IMR-90 (cell line): ENCODE measurements around the gene CLEC16A. TPM values are rescaled to one million over a fixed set of nuclear protein-coding genes. Genes with fewer than 3 reads are reported as not detected.
A peak's percentile ranks its signal among the peaks of the same experiment; 100 is the strongest.

Experiments used
- ATAC-seq: fragments of 200-7000 bp; cut with Tn5 transposase; 2 replicates; pipeline ENCODE4 v1.9.1; 2020; ENCODE audit warnings: low read depth, mild to moderate bottlenecking, moderate library complexity
- BruUV-seq: library from RNA; stranded (reverse); fragments of 400-500 nt; replicated peaks from 2 replicates; lab custom pipeline; 2021; lab: Mats Ljungman, UMichigan
- CTCF ChIA-PET: fragments of 300-600 bp; formaldehyde crosslinking; extraction: SDS; loops from one replicate; lab custom pipeline; 2021; ENCODE audit warnings: antibody characterized with exemption; lab: Yijun Ruan, JAX
- POLR2A ChIA-PET: fragments of 300-600 bp; sonication (Branson Sonifier 250); formaldehyde crosslinking; loops from one replicate; lab custom pipeline; 2022; ENCODE audit warnings: antibody characterized with exemption; ENCODE audit not compliant: unreplicated experiment; lab: Charles Lee
- DNase-seq: peaks from one replicate; pipeline ENCODE4 v3.0.0; 2013
- H2AFZ ChIP-seq: replicated peaks from 2 replicates; pipeline ENCODE3; 2013; ENCODE audit warnings: low read length, mild to moderate bottlenecking; ENCODE audit not compliant: poor library complexity
- H2AK5ac ChIP-seq: 2 replicates; pipeline ENCODE4 v1.6.1; 2013; ENCODE audit warnings: low read depth, low read length, inconsistent platforms
- H2AK9ac ChIP-seq: replicated peaks from 2 replicates; pipeline ENCODE3; 2013; ENCODE audit warnings: mild to moderate bottlenecking, low read depth, low read length, moderate library complexity; ENCODE audit not compliant: poor library complexity
- H2BK120ac ChIP-seq: 2 replicates; pipeline ENCODE4 v1.6.1; 2013; ENCODE audit warnings: low read depth, low read length, inconsistent platforms
- H2BK15ac ChIP-seq: 3 replicates; pipeline ENCODE4 v1.6.1; 2013; ENCODE audit warnings: low read depth, low read length, inconsistent platforms
- H2BK20ac ChIP-seq: 2 replicates; pipeline ENCODE4 v1.6.1; 2013; ENCODE audit warnings: low read depth, mild to moderate bottlenecking, inconsistent platforms, low read length, moderate library complexity
- H2BK5ac ChIP-seq: 2 replicates; pipeline ENCODE4 v1.6.1; 2013; ENCODE audit warnings: mild to moderate bottlenecking, low read depth, low read length, inconsistent platforms; ENCODE audit not compliant: poor library complexity, severe bottlenecking
- H3K14ac ChIP-seq: replicated peaks from 2 replicates; pipeline ENCODE4 v1.6.1; 2013; ENCODE audit warnings: low read depth, low read length, inconsistent platforms
- H3K18ac ChIP-seq: 2 replicates; pipeline ENCODE4 v1.6.1; 2013; ENCODE audit warnings: low read depth, low read length, control low read depth
- H3K23ac ChIP-seq: 2 replicates; pipeline ENCODE4 v1.6.1; 2013; ENCODE audit warnings: low read depth, low read length, inconsistent platforms
- H3K27ac ChIP-seq: 2 replicates; pipeline ENCODE4 v1.5.1; 2013; ENCODE audit warnings: mild to moderate bottlenecking, control low read depth, low read length; ENCODE audit not compliant: insufficient read depth
- H3K27me3 ChIP-seq: 2 replicates; pipeline ENCODE4 v1.6.1; 2013; ENCODE audit warnings: low read length; ENCODE audit not compliant: control insufficient read depth, insufficient read depth
- H3K36me3 ChIP-seq: 2 replicates; pipeline ENCODE4 v1.6.1; 2013; ENCODE audit warnings: low read length, mixed read lengths; ENCODE audit not compliant: control insufficient read depth, insufficient read depth
- H3K4ac ChIP-seq: 2 replicates; pipeline ENCODE4 v1.6.1; 2013; ENCODE audit warnings: low read depth, low read length, inconsistent platforms
- H3K4me1 ChIP-seq: 2 replicates; pipeline ENCODE4 v1.6.1; 2013; ENCODE audit warnings: low read length, mixed read lengths; ENCODE audit not compliant: control insufficient read depth, insufficient read depth
- H3K4me2 ChIP-seq: 2 replicates; pipeline ENCODE4 v1.6.1; 2013; ENCODE audit warnings: low read depth, mild to moderate bottlenecking, control low read depth, low read length, moderate library complexity
- H3K4me3 ChIP-seq: 2 replicates; pipeline ENCODE4 v1.5.1; 2013; ENCODE audit warnings: low read depth, mild to moderate bottlenecking, control low read depth, low read length, moderate library complexity; ENCODE audit not compliant: insufficient read depth
- H3K56ac ChIP-seq: 2 replicates; pipeline ENCODE4 v1.6.1; 2013; ENCODE audit warnings: low read length, inconsistent platforms; ENCODE audit not compliant: insufficient read depth; ENCODE audit errors: extremely low read depth
- H3K79me1 ChIP-seq, 2 experiments: 2 replicates each; pipeline ENCODE4 v1.6.1; 2013; ENCODE audit warnings: low read length in 2 of 2, inconsistent platforms in 1 of 2, low read depth in 1 of 2
- H3K9ac ChIP-seq: 2 replicates; pipeline ENCODE4 v1.6.1; 2013; ENCODE audit warnings: low read depth, low read length, control low read depth
- H3K9me1 ChIP-seq: 2 replicates; pipeline ENCODE4 v1.6.1; 2013; ENCODE audit warnings: low read length, inconsistent platforms; ENCODE audit not compliant: insufficient read depth
- H3K9me3 ChIP-seq: 2 replicates; pipeline ENCODE4 v1.6.1; 2013; ENCODE audit warnings: low read length; ENCODE audit not compliant: control insufficient read depth, insufficient read depth
- H4K20me1 ChIP-seq: 2 replicates; pipeline ENCODE4 v1.6.1; 2013; ENCODE audit warnings: low read length, inconsistent platforms; ENCODE audit not compliant: insufficient read depth
- H4K5ac ChIP-seq: 2 replicates; pipeline ENCODE4 v1.6.1; 2013; ENCODE audit warnings: mild to moderate bottlenecking, low read depth, low read length, control low read depth
- H4K8ac ChIP-seq, 2 experiments: 2 replicates each; pipeline ENCODE4 v1.6.1; 2013; ENCODE audit warnings: low read depth in 2 of 2, low read length in 2 of 2, control low read depth in 1 of 2, inconsistent platforms in 1 of 2
- H4K91ac ChIP-seq: 2 replicates; pipeline ENCODE4 v1.6.1; 2013; ENCODE audit warnings: low read depth, low read length, inconsistent platforms; ENCODE audit not compliant: insufficient read depth
- BHLHE40 ChIP-seq: fragments of 150-350 bp; IDR thresholded peaks from 2 replicates; pipeline ENCODE4 v1.6.1; 2016; ENCODE audit warnings: mild to moderate bottlenecking, low read depth, low read length
- CEBPB ChIP-seq: IDR thresholded peaks from 2 replicates; pipeline ENCODE4 v1.6.1; 2012; ENCODE audit warnings: low read depth, low read length, improper control_type of control experiment
- CHD1 ChIP-seq: IDR thresholded peaks from 2 replicates; pipeline ENCODE4 v1.6.1; 2012; ENCODE audit warnings: low read depth, low read length, improper control_type of control experiment
- CTCF ChIP-seq: conservative IDR thresholded peaks from 2 replicates; pipeline ENCODE4 v1.5.1; 2012; ENCODE audit warnings: mild to moderate bottlenecking, low read depth, low read length, improper control_type of control experiment
- ELK1 ChIP-seq: fragments of 150-350 bp; IDR thresholded peaks from 2 replicates; pipeline ENCODE4 v1.6.1; 2016; ENCODE audit warnings: low read depth, mild to moderate bottlenecking, low read length, moderate library complexity, borderline replicate concordance
- FOS ChIP-seq: fragments of 150-350 bp; IDR thresholded peaks from 2 replicates; pipeline ENCODE4 v1.6.1; 2016; ENCODE audit warnings: low read depth, low read length
- MAFK ChIP-seq: IDR thresholded peaks from 2 replicates; pipeline ENCODE4 v1.6.1; 2012; ENCODE audit warnings: low read depth, low read length, improper control_type of control experiment
- MAZ ChIP-seq: IDR thresholded peaks from 2 replicates; pipeline ENCODE4 v1.6.1; 2012; ENCODE audit warnings: low read depth, mild to moderate bottlenecking, low read length, improper control_type of control experiment, moderate library complexity, borderline replicate concordance
- MXI1 ChIP-seq: IDR thresholded peaks from 2 replicates; pipeline ENCODE4 v1.6.1; 2012; ENCODE audit warnings: low read depth, mild to moderate bottlenecking, low read length, moderate library complexity, borderline replicate concordance
- NFE2L2 ChIP-seq: fragments of 150-350 bp; IDR thresholded peaks from 2 replicates; pipeline ENCODE4 v1.6.1; 2016; ENCODE audit warnings: low read depth, mild to moderate bottlenecking, low read length
- POLR2A ChIP-seq: IDR thresholded peaks from 2 replicates; pipeline ENCODE4 v1.6.1; 2012; ENCODE audit warnings: mild to moderate bottlenecking, low read depth, low read length
- RAD21 ChIP-seq: IDR thresholded peaks from 2 replicates; pipeline ENCODE4 v1.6.1; 2012; ENCODE audit warnings: low read length, improper control_type of control experiment
- RCOR1 ChIP-seq: IDR thresholded peaks from 2 replicates; pipeline ENCODE4 v1.6.1; 2012; ENCODE audit warnings: mild to moderate bottlenecking, low read length, improper control_type of control experiment; ENCODE audit not compliant: insufficient replicate concordance
- RFX5 ChIP-seq: IDR thresholded peaks from 2 replicates; pipeline ENCODE4 v1.8.0; 2012; ENCODE audit warnings: low read depth, mild to moderate bottlenecking, low read length, moderate library complexity
- SMC3 ChIP-seq: fragments of 150-350 bp; IDR thresholded peaks from 2 replicates; pipeline ENCODE4 v1.6.1; 2016; ENCODE audit warnings: low read depth, mild to moderate bottlenecking, antibody characterized with exemption, low read length, moderate library complexity
- USF2 ChIP-seq: fragments of 150-350 bp; IDR thresholded peaks from 2 replicates; pipeline ENCODE4 v1.6.1; 2017; ENCODE audit warnings: mild to moderate bottlenecking, antibody characterized with exemption, low read length, low read depth
- WGBS, 2 experiments: methylation state at CpG; one replicate each; pipeline versions ENCODE4 v1.1.5 to v1.1.7; 2013; ENCODE audit warnings: missing lambda C conversion rate in 2 of 2; ENCODE audit not compliant: insufficient read length in 1 of 2; ENCODE audit errors: extremely low coverage in 2 of 2; 5-methylcytosine and 5-hydroxymethylcytosine counted together
- dilution Hi-C: fragments of 300-500 bp; cut with HindIII; formaldehyde crosslinking; loops from one replicate; pipeline ENCODE4 v1.14.3; 2018; ENCODE audit warnings: low sequenced_read_pairs; ENCODE audit not compliant: unreplicated experiment
- in situ Hi-C: fragments of 300-500 bp; cut with MboI; formaldehyde crosslinking; loops from 3 replicates; pipeline ENCODE4 v1.14.3; 2019; ENCODE audit warnings: low sequenced_read_pairs, inconsistent platforms, mixed read lengths
- intact Hi-C: fragments of 100-400 bp; cut with micrococcal nuclease; formaldehyde crosslinking; loops from 2 replicates; pipeline ENCODE4 v1.10.0; 2022
- polyA plus RNA-seq, 3 experiments: library from polyadenylated mRNA; depleted of rRNA; stranded (reverse); fragments of >200 nt; gene quantifications; 2 replicates each; pipeline ENCODE4 v1.2.3, GENCODE V29; 2012; ENCODE audit warnings: low replicate concordance in 1 of 3
- total RNA-seq: library from RNA; depleted of rRNA; stranded (reverse); fragments of >200 nt; gene quantifications from 2 replicates; pipeline ENCODE4 v1.2.3, GENCODE V29; 2012

Gene CLEC16A
- total and polyA plus RNA-seq, 2 of the 4 experiments (the other 2 are of a cell fraction), result 15.9 to 16.5 TPM

- peak overlapping the region; percentile 72; the same call in 1 of the 2 replicates for H2AK5ac ChIP-seq
- no peak overlapping the region; the same call in 2 of the 3 replicates for H2BK15ac ChIP-seq
- no peak overlapping the region for H3K9ac ChIP-seq
- no peak overlapping the region for H3K23ac ChIP-seq
- no peaks in the 10 kb centered on the region for H3K36me3 ChIP-seq
- ATAC-seq (no peak), DNase-seq (no peak)
- peak overlapping the region; percentile 22; the same call in 1 of the 2 replicates for H3K4ac ChIP-seq
- no TSS peak for BruUV-seq
- H3K9me1 ChIP-seq, result no peaks in the 10 kb centered on the region
- H3K4me2 ChIP-seq, result no peak overlapping the region
- no peak overlapping the region for H4K91ac ChIP-seq
- H2BK5ac ChIP-seq, result no peak overlapping the region
- peak overlapping the region; percentile 32; the same call in 1 of the 2 replicates for H2BK120ac ChIP-seq
- peak overlapping the region; percentile 15 for H2AK9ac ChIP-seq
- H4K20me1 ChIP-seq, result no peaks in the 10 kb centered on the region
- no peak overlapping the region for H3K18ac ChIP-seq
- no CpG with 5 or more reads among the region's 8 CpGs for WGBS, 2 experiments
- dilution Hi-C loops, result no loop called here
- ChIA-PET CTCF (no interaction called here), POLR2A (interaction anchor here (0.5 kb wide), 1 partner anchor 21 kb away, joined by 4 read pairs; no protein-coding TSS in a partner anchor)
- H4K5ac ChIP-seq, result no peak overlapping the region
- no peak overlapping the region for H3K27ac ChIP-seq
- no peaks in the 10 kb centered on the region for H3K79me1 ChIP-seq
- no peak overlapping the region for H4K8ac ChIP-seq
- H3K14ac ChIP-seq, result 0 out of 2 replicates have a peak overlapping the region, but pooled peaks have one; percentile 48
- intact Hi-C loops, result no loop called here
- H3K9me3 ChIP-seq, result peaks cover 7% of the 10 kb centered on the region
- H2BK20ac ChIP-seq, result no peak overlapping the region
- H3K27me3 ChIP-seq, result no peaks in the 10 kb centered on the region; the same call in 1 of the 2 replicates
- in situ Hi-C loops, result no loop called here
- H3K4me1 ChIP-seq, result peaks cover 13% of the 10 kb centered on the region
- peak overlapping the region; percentile 56 for H2AFZ ChIP-seq
- no peak overlapping the region for H3K4me3 ChIP-seq
- H3K56ac ChIP-seq, result no peak overlapping the region
- TF ChIP-seq RAD21 (no peak), RCOR1 (no peak), MAZ (no peak), CHD1 (no peak), ELK1 (no peak), CTCF (no peak), POLR2A (no peak), FOS (no peak), RFX5 (no peak), MAFK (no peak), SMC3 (no peak), MXI1 (no peak), BHLHE40 (no peak), NFE2L2 (no peak), CEBPB (no peak), USF2 (no peak)
Observed at GRCh38 chr16:11198828-11199227, 254.5 kb downstream of the CLEC16A start.
